NOMO-1 (cell line): ENCODE data around the gene MED29.
A peak's percentile ranks its signal among the peaks of the same experiment; 100 is the strongest.

Source experiments
- DNase-seq, 2 experiments: peaks; one replicate each; lab custom pipeline; 2025; ENCODE audit not compliant: unreplicated experiment in 2 of 2; lab: John Stamatoyannopoulos, UW

MED29 gene

GRCh38 chr19:39397360-39398296 lies 6.5 kb downstream of the MED29 start:
- DNase-seq, result peak; percentile 91 to 94

GRCh38 chr19:39398297-39398864 lies 7.2 kb downstream of the MED29 start:
- DNase-seq, result peak; percentile 92 to 95

- DNase-seq, result no peak
These were observed 8.5 kb downstream of the MED29 start for GRCh38 chr19:39399668-39400050.

- DNase-seq, result no peak
These were observed 8.9 kb downstream of the MED29 start for GRCh38 chr19:39400061-39400460.

GRCh38 chr19:39401070-39401548 lies 9.9 kb downstream of the MED29 start:
- no peak for DNase-seq

DNA sequence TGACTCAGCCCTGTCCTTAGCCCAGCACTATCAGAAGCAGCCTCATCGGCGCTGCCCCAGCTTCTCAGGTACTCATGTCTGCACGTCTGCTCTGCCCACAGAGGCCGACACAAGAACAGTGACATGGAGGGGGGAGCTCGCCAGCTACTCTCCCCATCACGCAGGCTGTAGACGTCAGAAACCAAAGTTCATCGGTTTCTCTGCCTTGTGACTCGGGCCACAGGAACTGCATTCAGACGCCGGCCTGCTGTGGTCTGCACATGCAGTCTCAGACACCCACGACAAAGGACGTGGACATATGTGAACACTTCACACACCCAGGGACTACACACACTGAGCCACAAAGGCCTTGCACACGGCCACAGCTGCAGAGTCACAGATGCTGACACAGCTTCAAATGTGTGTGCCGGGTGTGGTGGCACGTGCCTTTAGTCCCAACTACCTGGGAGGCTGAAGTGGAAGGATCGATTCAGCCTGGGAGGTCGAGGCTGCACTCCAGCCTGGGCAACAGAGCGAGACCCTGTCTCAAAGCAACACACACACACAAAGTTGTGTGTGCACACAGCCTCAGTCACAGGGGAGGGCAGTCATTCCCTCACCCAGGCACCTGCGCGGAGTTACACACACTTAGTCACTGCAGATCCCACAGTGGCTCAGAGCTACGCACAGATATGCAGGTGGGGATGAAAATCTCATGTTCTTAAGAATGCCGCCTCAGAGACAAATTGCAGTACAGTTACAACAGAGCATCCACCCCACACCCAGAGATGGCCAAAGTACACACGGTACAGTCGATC lies 10.6 kb downstream of the MED29 start:
- DNase-seq, result peak; percentile 28 to 34

- DNase-seq, result peak; percentile 90 to 93
These were observed 11.4 kb downstream of the MED29 start for GRCh38 chr19:39402346-39403300.

GRCh38 chr19:39403331-39404312 lies 12.4 kb downstream of the MED29 start:
- DNase-seq, result peak; percentile 85 to 90

GRCh38 chr19:39405261-39405957 lies 14.2 kb downstream of the MED29 start:
- DNase-seq, result no peak

GRCh38 chr19:39405958-39406655 lies 14.9 kb downstream of the MED29 start:
- peak; percentile 63 to 86 for DNase-seq

GRCh38 chr19:39406656-39407409 lies 15.7 kb downstream of the MED29 start, which contains the start of gene ZFP36:
Gene ZFP36 (plus strand): TSS chr19:39406847. CDS start chr19:39406905, 58 bp downstream.
- DNase-seq, result peak; percentile 72 to 86

DNA sequence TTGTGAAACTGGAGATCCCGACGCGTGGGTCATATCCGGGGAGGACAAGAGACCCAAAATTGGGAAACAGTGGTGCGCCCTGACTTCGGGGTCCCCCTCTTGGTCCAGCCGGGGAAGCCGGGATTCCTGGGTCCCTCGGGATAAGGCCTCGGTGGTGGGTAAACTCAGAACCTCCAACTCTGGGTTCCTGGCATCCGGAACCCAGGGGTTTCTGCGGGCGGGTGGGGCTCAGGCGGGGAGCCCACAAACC lies 16.2 kb downstream of the MED29 start:
- DNase-seq, result no peak

DNA sequence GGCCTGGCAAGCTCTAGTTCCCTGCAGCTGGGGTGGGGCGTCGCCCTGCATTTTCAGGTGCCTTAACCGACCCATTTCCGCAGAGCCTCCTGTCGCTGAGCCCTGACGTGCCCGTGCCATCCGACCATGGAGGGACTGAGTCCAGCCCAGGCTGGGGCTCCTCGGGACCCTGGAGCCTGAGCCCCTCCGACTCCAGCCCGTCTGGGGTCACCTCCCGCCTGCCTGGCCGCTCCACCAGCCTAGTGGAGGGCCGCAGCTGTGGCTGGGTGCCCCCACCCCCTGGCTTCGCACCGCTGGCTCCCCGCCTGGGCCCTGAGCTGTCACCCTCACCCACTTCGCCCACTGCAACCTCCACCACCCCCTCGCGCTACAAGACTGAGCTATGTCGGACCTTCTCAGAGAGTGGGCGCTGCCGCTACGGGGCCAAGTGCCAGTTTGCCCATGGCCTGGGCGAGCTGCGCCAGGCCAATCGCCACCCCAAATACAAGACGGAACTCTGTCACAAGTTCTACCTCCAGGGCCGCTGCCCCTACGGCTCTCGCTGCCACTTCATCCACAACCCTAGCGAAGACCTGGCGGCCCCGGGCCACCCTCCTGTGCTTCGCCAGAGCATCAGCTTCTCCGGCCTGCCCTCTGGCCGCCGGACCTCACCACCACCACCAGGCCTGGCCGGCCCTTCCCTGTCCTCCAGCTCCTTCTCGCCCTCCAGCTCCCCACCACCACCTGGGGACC lies 16.6 kb downstream of the MED29 start:
- DNase-seq, result no peak

GRCh38 chr19:39408392-39409207 lies 17.4 kb downstream of the MED29 start:
- peak; percentile 38 to 46 for DNase-seq

GRCh38 chr19:39409208-39410016 lies 18.2 kb downstream of the MED29 start:
- DNase-seq, result peak; percentile 52 to 76
